Keratinocyte (primary cell): ENCODE data around the gene CERK.

Experiments used
- EZH2 ChIP-seq: IDR thresholded peaks from one replicate; pipeline ENCODE4 v1.6.1; 2012; ENCODE audit warnings: inconsistent platforms, mild to moderate bottlenecking, low read length, moderate library complexity
- TF ChIP-seq, protein P1 (sequence below), 3 experiments: IDR thresholded peaks in 1 of 3; conservative IDR thresholded peaks in 1 of 3; optimal IDR thresholded peaks in 1 of 3; 2 replicates in 2 of 3; 3 replicates in 1 of 3; pipeline versions ENCODE3 to v1.5.1; 2011; ENCODE audit warnings: low read length in 3 of 3, mild to moderate bottlenecking in 3 of 3, moderate library complexity in 2 of 3, control low read depth in 1 of 3, inconsistent platforms in 1 of 3; ENCODE audit not compliant: insufficient read depth in 2 of 3; ENCODE audit errors: extremely low read depth in 1 of 3

DNA sequence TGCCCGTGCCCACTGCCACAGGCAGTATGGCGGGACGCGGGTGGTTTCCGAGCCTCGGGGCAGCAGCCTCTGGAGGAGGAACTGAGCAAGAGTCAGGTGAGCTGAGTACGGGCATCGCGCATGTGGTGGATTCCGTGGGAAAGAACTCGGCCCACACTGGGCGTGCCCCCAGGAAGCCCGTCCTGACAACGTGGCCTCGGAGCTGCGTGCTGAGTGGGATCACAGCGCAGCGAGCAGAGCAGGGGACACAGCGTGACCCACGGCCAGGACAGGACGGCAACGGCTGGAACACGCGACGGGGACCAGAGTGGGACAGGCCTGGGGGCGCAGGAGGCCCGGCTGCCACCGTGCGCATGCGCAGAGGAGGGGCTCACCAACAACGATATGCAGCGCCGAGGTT is 36.8 kb downstream of the CERK start:
- TF ChIP-seq, protein P1, sequence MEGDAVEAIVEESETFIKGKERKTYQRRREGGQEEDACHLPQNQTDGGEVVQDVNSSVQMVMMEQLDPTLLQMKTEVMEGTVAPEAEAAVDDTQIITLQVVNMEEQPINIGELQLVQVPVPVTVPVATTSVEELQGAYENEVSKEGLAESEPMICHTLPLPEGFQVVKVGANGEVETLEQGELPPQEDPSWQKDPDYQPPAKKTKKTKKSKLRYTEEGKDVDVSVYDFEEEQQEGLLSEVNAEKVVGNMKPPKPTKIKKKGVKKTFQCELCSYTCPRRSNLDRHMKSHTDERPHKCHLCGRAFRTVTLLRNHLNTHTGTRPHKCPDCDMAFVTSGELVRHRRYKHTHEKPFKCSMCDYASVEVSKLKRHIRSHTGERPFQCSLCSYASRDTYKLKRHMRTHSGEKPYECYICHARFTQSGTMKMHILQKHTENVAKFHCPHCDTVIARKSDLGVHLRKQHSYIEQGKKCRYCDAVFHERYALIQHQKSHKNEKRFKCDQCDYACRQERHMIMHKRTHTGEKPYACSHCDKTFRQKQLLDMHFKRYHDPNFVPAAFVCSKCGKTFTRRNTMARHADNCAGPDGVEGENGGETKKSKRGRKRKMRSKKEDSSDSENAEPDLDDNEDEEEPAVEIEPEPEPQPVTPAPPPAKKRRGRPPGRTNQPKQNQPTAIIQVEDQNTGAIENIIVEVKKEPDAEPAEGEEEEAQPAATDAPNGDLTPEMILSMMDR (optimal IDR thresholded peaks at IDR 0.05 in 1 of 3, IDR thresholded peaks at IDR 0.05 in 1 of 3, conservative IDR thresholded peaks at IDR 0.05 in 1 of 3; ENCODE audit: extremely low read depth in 1 of 3, insufficient read depth in 2 of 3, low read length in 3 of 3), result no peak
- TF ChIP-seq EZH2, result no peak
